Transverse colon (tissue), 4 donors: Measurements from ENCODE around the gene ZBTB8OS. TPM values are rescaled to one million over a fixed set of nuclear protein-coding genes. Genes with fewer than 3 reads are reported as not detected.

ENCODE experiments used
- DNase-seq: peaks from one replicate; pipeline ENCODE4 v3.0.0-alpha.2; 2019
- H3K27ac ChIP-seq, 4 donors: fragments of 200-600 bp; sonication (generic); 2 replicates each; pipeline ENCODE4 v1.5.1; 2016 to 2018; ENCODE audit warnings: inconsistent platforms in 4 of 4
- H3K27me3 ChIP-seq: fragments of 200-600 bp; sonication (generic); 2 replicates; pipeline ENCODE4 v1.5.1; 2017; ENCODE audit warnings: inconsistent platforms
- H3K36me3 ChIP-seq, 4 donors: fragments of 200-600 bp; sonication (generic); 2 replicates each; pipeline ENCODE4 v1.5.1; 2017 to 2019; ENCODE audit warnings: inconsistent platforms in 4 of 4
- H3K4me1 ChIP-seq, 4 donors: fragments of 200-600 bp; sonication (generic); 2 replicates each; pipeline ENCODE4 v1.5.1; 2017 to 2020; ENCODE audit warnings: inconsistent platforms in 4 of 4
- H3K4me3 ChIP-seq, 4 donors: fragments of 200-600 bp; sonication (generic); 1 replicate in 1 of 4; 2 replicates in 3 of 4; pipeline versions ENCODE4 v1.5.1 to v1.6.1; 2017 to 2019; ENCODE audit warnings: inconsistent platforms in 4 of 4
- H3K9me3 ChIP-seq, 2 donors: fragments of 200-600 bp; sonication (generic); 2 replicates each; pipeline ENCODE4 v1.5.1; 2017 to 2019; ENCODE audit warnings: inconsistent platforms in 2 of 2
- EP300 ChIP-seq: sonication (generic); formaldehyde crosslinking; IDR thresholded peaks from one replicate; pipeline ENCODE4 v1.6.1; 2017; ENCODE audit warnings: antibody characterized with exemption, low read depth
- POLR2AphosphoS5 ChIP-seq, 3 donors: sonication (generic); formaldehyde crosslinking; IDR thresholded peaks; one replicate each; pipeline ENCODE4 v1.6.1; 2016; ENCODE audit warnings: antibody characterized with exemption in 3 of 3
- WGBS, 2 donors: methylation state at CpG; one replicate each; pipeline ENCODE4 v1.1.5; 2018; ENCODE audit warnings: low coverage in 1 of 2; 5-methylcytosine and 5-hydroxymethylcytosine counted together
- in situ Hi-C, 4 donors: fragments of 200-750 bp; cut with MboI; loops; one replicate each; pipeline versions ENCODE4 v1.15.0 to v1.15.1; 2017; ENCODE audit warnings: low sequenced_read_pairs in 3 of 4, low pct_ligation_motif_present in 1 of 4, low pct_unique_long_range_greater_than_20kb in 1 of 4
- intact Hi-C: fragments of 100-400 bp; cut with DNase I; formaldehyde crosslinking; loops from one replicate; pipeline ENCODE4 v1.15.1; 2023; ENCODE audit warnings: low total_unique reads
- small RNA-seq, 4 donors: library from RNA; depleted of rRNA; stranded (forward); fragments of <200 nt; gene quantifications; one replicate each; pipeline ENCODE3, GENCODE V24; 2016
- total RNA-seq, 4 donors: library from RNA; depleted of rRNA; stranded (reverse); fragments of >200 nt; gene quantifications; one replicate each; pipeline ENCODE4 v1.1.0, GENCODE V29; 2016

ZBTB8OS gene
- total RNA-seq, 4 donors from 2014 or later, result 3.4 to 72.9 (median 34.5) TPM

GRCh38 chr1:32580348-32581017, 69.9 kb downstream of the ZBTB8OS start:
- WGBS, 2 donors, result 77 to 82% methylated on average over 8 to 10 of the region's 10 CpGs
- intact Hi-C loops (no loop called here), in situ Hi-C loops (no loop called here)
- no peaks in the 10 kb centered on the region for H3K4me1 ChIP-seq
- H3K9me3 ChIP-seq, result no peaks in the 10 kb centered on the region
- H3K27me3 ChIP-seq, result no peaks in the 10 kb centered on the region
- H3K36me3 ChIP-seq, result no peaks in the 10 kb centered on the region
- H3K27ac ChIP-seq, result no peak overlapping the region
- no peak for DNase-seq
- H3K4me3 ChIP-seq, result no peak overlapping the region
- TF ChIP-seq POLR2AphosphoS5 (IDR thresholded peaks at IDR 0.05) (peak in 1 of 3 donors; percentile 13), EP300 (no peak)

Small RNA genes within 50 kb of the gene (small RNA-seq; reads per million reads assigned to genes)
- 0 reads per million in 4 donors for gene RF00019

Other genes with a start within 250 kb of the ZBTB8OS start
- gene ZBTB8B, start 185.5 kb downstream of the ZBTB8OS start, total RNA-seq, result under 1 TPM in 1 of 4 donors, not detected in 3; under 0.01 TPM
- 10 to 100 TPM in 1 of 4 donors, 1 to 10 TPM in 3; 2.2 to 21.1 (median 6.6) TPM for gene ZBTB8A, start 111.1 kb downstream of the ZBTB8OS start, total RNA-seq
- gene RBBP4, start 658 bp upstream of the ZBTB8OS start, total RNA-seq, result 100 to 1,000 TPM in 1 of 4 donors, 10 to 100 TPM in 3; 40.4 to 117 (median 67.7) TPM
- gene SYNC, start 52.2 kb upstream of the ZBTB8OS start, total RNA-seq, result 10 to 100 TPM; 24.9 to 95.5 (median 43.8) TPM
- gene YARS1, start 166.8 kb upstream of the ZBTB8OS start, total RNA-seq, result 10 to 100 TPM; 23.9 to 54.5 (median 33.8) TPM
- 100 to 1,000 TPM in 1 of 4 donors, 10 to 100 TPM in 3; 26.2 to 257 (median 40.7) TPM for gene S100PBP, start 167.1 kb upstream of the ZBTB8OS start, total RNA-seq
- under 1 TPM in 2 of 4 donors, not detected in 2; 0.32 to 0.55 TPM for gene FNDC5, start 220.4 kb upstream of the ZBTB8OS start, total RNA-seq
- gene HPCA, start 235.9 kb upstream of the ZBTB8OS start, total RNA-seq, result under 1 TPM in 2 of 4 donors, not detected in 2; 0.64 to 0.96 TPM